Subcutaneous adipose tissue (tissue), 4 donors: ENCODE data around the gene CEP131. TPM values are rescaled to one million over a fixed set of nuclear protein-coding genes. Genes with fewer than 3 reads are reported as not detected.

Experiments used
- total RNA-seq, 4 donors: library from RNA; depleted of rRNA; stranded (reverse); fragments of >200 nt; gene quantifications; one replicate each; pipeline ENCODE4 v1.1.0, GENCODE V29; 2016
- TF ChIP-seq, protein P1 (sequence below): fragments of 450-650 bp; IDR thresholded peaks from one replicate; pipeline ENCODE4 v1.5.1; 2016; ENCODE audit warnings: low read depth, mild to moderate bottlenecking, control low read depth, antibody characterized with exemption, moderate library complexity

Gene CEP131
- total RNA-seq, 4 donors from 2014 or later, result 1.6 to 8.1 (median 5.4) TPM

DNA sequence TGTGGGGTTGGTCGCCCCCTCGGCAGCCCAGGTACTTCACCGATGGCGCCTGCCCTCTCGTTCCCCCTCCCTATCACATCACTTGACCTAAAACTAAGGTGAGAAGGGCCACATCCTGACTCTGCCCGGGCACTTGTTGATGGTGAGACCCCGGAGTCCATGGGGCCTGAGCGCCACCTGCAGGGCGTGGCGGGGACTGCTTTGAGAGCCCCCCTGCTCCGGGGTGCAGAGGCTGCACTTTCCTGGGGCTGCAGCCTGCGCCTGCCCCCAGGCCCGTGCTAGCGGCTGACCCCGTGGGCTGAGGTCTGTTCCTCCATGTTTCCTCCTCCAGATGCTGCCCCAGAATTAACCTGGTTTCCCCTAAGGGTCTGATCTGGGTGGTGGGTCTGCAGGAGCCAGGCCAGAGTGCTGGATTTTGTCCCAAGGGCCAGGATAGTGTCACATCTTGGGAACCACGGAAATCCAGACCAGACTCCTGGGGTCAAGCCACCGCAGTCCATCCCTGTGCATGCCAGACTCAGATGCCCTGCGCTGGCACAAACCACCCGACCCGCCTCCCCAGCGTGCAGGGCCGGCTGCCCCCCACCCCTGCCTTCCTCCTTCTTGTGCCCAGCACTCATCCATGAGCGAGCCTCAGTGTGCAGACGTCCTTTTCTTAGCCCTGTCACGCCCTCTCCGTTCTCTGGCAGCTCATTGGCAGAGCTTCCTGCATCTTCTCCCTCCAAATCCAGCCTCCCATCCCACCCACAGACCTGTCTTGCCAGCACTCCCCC lies 19.1 kb upstream of the CEP131 start:
- TF ChIP-seq, protein P1, sequence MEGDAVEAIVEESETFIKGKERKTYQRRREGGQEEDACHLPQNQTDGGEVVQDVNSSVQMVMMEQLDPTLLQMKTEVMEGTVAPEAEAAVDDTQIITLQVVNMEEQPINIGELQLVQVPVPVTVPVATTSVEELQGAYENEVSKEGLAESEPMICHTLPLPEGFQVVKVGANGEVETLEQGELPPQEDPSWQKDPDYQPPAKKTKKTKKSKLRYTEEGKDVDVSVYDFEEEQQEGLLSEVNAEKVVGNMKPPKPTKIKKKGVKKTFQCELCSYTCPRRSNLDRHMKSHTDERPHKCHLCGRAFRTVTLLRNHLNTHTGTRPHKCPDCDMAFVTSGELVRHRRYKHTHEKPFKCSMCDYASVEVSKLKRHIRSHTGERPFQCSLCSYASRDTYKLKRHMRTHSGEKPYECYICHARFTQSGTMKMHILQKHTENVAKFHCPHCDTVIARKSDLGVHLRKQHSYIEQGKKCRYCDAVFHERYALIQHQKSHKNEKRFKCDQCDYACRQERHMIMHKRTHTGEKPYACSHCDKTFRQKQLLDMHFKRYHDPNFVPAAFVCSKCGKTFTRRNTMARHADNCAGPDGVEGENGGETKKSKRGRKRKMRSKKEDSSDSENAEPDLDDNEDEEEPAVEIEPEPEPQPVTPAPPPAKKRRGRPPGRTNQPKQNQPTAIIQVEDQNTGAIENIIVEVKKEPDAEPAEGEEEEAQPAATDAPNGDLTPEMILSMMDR, result no peak

DNA sequence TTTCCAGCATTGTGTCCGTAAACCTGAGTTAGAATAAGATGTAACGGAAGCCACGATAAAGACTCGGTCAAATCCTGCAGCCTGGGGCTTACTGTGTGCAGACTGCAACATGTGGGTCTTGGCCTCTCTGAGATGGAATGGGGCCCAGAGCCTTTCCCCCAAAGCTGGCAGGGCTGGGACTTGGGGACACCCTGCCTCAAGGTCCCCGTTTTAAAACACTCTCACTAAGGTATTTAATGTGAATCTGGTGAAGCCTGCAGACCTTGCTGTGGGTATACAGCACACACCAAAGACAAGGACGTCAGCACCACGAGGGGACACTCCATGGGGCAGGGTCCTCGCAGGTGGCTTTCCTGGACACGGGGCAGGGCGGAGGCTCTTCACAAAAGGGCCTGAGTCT lies 18.4 kb upstream of the CEP131 start:
- TF ChIP-seq, protein P1, result no peak

DNA sequence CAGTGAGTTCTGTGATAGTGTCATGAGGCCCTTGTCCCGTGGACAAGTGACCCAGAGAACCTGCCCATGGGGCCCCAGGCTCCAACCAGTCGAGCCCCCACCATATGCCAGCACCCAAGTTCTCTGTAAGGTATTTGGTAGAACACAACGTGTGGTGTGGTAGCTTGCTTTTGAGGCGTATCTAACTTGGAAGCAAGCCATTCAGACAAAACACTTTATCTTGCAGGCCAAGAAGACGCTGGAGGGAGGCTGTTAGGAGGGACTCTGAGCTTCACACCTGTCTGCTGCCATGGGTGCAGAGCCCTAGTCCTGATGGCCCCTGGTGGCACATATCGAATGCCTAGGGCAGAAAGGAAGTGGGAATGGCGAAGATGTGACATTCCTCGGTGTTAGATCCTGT lies 18.0 kb upstream of the CEP131 start:
- TF ChIP-seq, protein P1, result no peak

DNA sequence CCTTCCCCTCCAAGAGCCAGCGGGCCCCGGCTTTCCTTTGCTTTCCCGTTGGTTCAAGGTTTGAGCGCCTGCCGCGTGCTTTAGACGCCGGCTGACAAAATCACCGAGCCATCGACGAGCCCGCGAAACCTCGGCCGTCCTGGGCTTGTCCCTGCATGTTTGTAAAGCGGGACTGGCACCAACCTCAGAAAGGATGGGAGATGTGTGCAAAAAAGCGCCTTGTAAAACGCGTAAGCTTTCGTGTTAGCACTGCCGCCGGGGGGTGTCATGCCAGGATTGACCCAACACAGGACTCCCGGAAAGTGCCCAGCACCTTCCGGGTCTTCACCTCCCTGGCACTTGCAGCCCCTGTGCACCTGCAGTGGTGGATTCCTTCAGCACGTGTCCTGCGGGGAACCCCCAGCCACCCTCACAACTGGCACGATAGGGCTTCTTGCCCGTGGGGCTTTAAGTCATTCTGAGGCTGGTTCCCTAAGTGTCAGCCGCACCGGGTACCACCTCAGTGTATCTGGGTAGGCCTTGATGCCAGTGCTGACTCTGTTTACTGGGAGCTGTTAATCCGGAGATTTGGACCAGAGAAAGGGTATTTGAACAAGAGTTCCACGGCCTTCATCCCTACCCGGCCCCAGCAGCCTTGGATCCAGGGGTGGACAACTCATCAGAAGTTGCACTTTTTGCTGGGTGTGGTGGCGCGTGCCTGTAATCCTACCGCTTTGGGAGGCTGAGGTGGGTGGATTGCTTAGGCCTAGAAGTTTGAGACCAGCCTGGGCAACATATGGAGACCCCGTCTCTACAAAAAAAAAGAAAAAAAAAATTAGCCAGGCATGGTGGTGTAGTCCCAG lies 17.2 kb upstream of the CEP131 start:
- TF ChIP-seq, protein P1, result no peak

DNA sequence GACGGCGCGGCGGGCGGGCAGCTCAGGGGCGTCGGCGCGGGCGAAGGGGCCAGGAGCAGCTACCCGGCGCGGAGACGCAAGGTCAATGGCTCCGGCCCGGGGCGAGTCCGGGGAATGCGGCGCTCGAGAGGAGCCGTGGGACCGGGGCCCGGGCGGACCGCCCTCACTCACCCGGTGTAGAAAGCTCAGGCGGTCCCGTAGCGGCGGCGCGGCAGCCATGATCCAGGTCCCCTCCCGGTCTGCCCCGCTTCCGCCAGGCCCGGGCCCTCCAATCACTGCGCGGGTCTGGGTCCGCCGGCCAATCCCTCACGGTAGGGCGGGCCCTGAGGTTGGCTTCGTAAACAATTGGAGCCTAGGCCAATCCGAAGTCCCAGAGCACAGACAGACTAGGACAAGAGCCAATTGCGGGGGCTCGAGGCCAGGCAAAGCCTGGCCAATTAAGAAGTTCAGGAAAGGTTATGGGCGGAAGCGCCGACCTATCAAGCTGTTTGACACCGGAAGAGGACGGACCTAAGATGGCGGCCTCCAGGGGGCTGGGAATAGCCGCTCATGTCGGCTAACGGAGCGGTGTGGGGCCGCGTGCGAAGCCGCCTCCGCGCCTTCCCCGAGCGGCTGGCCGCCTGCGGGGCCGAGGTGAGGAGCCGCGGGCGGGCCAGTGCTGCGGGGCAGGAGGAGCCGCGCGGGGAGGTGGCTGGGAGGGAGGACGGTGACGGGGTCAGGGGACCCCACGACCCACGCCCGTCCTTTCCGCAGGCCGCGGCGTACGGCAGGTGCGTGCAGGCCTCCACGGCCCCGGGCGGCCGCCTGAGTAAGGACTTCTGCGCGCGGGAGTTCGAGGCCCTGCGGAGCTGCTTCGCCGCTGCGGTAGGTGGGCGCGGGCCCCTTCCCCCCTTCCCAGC lies 16.3 kb upstream of the CEP131 start, which contains the start of the genes NDUFAF8 and TEPSIN:
Gene NDUFAF8, plus strand, starts transcription at position 504 of the 899 bp plus-strand sequence. Its CDS starts 46 bp downstream, at position 550.
Gene TEPSIN, minus strand, starts transcription at position 241 of the 899 bp plus-strand sequence. Its CDS starts 22 bp downstream, at position 219.
- TF ChIP-seq, protein P1, result no peak

DNA sequence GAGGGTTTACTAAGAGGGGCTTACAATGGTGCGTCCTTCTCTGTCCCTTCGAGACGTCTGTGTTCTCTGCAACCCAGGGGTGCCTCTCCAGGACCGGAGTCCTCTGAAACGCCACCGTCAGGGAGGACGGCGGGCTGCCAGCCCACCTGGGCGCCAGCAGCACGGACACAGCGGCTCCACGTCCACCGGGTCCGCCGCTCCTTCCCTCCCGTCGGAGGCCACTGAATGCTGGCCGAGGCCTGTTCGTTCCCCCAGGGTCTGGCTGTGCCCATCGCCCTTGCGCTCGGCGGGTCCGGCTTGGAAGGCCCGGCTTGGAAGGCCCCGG lies 15.7 kb upstream of the CEP131 start:
- TF ChIP-seq, protein P1, result no peak
